Fibroblast of lung (primary cell): ENCODE data around the gene SMIM7.

Experiments used
- EZH2 ChIP-seq: IDR thresholded peaks from 2 replicates; pipeline ENCODE4 v1.5.1; 2012; ENCODE audit warnings: low read length, control low read depth, mild to moderate bottlenecking; ENCODE audit errors: missing control alignments
- TF ChIP-seq, protein P1 (sequence below), 2 donors: IDR thresholded peaks in 1 of 2; conservative IDR thresholded peaks in 1 of 2; 1 replicate in 1 of 2; 2 replicates in 1 of 2; pipeline ENCODE4 v1.5.1; 2011 to 2012; ENCODE audit warnings: low read length in 2 of 2, control low read depth in 1 of 2, inconsistent platforms in 1 of 2, low read depth in 1 of 2, mild to moderate bottlenecking in 1 of 2

DNA sequence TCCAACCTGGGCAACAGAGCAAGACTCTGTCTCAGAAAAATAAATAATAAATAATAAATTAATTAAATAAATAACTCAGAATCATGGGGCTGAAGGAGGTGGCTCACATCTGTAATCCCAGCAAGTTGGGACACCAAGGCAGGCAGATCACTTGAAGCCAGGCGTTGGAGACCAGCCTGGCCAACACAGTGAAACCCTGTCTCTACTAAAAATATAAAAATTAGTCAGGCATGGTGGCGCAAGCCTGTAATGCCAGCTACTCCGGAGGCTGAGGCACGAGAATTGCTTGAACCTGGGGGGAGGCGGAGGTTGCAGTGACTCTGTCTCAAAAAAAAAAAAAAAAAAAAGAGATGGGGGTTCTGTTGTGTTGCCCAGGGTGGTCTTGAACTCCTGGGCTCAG, 8.2 kb upstream of the SMIM7 start:
- TF ChIP-seq, protein P1, sequence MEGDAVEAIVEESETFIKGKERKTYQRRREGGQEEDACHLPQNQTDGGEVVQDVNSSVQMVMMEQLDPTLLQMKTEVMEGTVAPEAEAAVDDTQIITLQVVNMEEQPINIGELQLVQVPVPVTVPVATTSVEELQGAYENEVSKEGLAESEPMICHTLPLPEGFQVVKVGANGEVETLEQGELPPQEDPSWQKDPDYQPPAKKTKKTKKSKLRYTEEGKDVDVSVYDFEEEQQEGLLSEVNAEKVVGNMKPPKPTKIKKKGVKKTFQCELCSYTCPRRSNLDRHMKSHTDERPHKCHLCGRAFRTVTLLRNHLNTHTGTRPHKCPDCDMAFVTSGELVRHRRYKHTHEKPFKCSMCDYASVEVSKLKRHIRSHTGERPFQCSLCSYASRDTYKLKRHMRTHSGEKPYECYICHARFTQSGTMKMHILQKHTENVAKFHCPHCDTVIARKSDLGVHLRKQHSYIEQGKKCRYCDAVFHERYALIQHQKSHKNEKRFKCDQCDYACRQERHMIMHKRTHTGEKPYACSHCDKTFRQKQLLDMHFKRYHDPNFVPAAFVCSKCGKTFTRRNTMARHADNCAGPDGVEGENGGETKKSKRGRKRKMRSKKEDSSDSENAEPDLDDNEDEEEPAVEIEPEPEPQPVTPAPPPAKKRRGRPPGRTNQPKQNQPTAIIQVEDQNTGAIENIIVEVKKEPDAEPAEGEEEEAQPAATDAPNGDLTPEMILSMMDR (conservative IDR thresholded peaks at IDR 0.05 in 1 of 2, IDR thresholded peaks at IDR 0.05 in 1 of 2; ENCODE audit: low read depth in 1 of 2, low read length in 2 of 2) = no peak
- TF ChIP-seq EZH2 = no peak
